HG02981 (cell line): ENCODE measurements around the gene GALP.
"Not testable (repeated sequence)": the region's sequence is repeated elsewhere in the genome, so short reads cannot be mapped to it uniquely, and the experiment has no call there.

Source experiments
- ATAC-seq: cut with Tn5 transposase; IDR thresholded peaks from one replicate; pipeline ENCODE4 v1.9.1; 2021; ENCODE audit warnings: mild to moderate bottlenecking, moderate library complexity; ENCODE audit not compliant: unreplicated experiment

The GALP gene

GRCh38 chr19:56175861-56176307, at the start of gene GALP:
TSS of gene GALP (plus strand) at chr19:56176008. CDS start at chr19:56177109, 1,101 bp downstream.
- not testable (repeated sequence) for ATAC-seq

GRCh38 chr19:56126983-56127780, 48.6 kb upstream of the GALP start:
- no peak for ATAC-seq

GRCh38 chr19:56130006-56130405, 45.8 kb upstream of the GALP start:
- ATAC-seq, result no peak

DNA sequence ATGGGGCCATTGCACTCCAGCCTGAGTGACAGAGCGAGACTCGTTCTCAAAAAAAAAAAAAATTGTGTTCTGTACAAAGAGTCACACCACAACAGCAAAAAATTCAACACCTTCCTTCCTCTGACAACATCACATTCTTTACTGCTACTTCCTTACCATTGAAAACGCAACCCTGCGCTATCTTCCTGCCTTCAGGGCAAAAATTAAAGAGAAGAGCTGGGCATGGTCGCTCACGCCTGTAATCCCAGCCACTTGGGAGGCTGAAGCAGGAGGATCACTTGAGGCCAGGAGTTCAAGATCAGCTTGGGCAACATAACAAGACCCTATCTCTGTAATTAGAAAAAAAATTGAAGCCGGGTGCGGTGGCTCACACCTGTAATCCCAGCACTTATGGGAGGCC, 44.2 kb upstream of the GALP start:
- ATAC-seq, result no peak

GRCh38 chr19:56132316-56132822, 43.4 kb upstream of the GALP start:
- ATAC-seq, result no peak

DNA sequence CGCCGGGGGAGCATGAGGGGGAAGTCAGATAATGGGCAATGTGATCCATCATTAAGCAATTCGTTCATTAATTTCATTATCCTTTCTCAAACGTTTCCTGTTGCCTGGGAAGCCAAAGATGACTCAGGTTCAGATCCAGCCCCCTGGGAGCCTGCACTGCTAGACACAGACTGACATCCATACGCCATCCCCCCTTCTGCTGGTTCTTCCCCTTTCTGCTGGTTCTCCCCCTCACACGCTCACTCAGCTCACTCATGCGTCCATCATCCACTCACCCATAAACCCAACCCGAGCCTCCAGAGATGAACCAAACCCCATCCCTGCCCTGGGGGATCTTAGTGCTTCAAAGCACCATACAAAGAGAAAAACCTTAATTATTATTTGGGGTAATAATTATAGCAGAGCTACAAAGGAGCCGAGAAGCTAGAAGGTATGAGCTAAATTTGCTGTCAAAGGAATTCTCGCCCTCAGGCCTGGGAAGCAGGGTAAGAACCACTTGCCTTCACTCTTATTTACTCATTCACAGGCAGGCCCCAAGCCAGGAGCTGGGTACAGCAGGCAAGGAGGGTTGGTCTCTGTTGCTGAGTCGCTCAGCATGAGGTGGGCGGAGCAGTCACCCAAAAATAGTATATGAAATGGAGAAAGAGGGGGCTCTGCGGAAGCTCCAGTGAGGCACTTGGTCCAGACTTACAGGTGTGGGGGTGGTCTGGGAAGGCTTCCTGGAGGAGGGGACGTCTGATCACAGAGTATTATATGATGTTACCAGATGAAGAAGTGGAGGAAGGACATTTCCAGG, 41.8 kb upstream of the GALP start:
- ATAC-seq, result peak; percentile 74

GRCh38 chr19:56134654-56134921, 41.2 kb upstream of the GALP start:
- ATAC-seq, result no peak

- ATAC-seq, result no peak
Observed at GRCh38 chr19:56136362-56136761, 39.4 kb upstream of the GALP start.

DNA sequence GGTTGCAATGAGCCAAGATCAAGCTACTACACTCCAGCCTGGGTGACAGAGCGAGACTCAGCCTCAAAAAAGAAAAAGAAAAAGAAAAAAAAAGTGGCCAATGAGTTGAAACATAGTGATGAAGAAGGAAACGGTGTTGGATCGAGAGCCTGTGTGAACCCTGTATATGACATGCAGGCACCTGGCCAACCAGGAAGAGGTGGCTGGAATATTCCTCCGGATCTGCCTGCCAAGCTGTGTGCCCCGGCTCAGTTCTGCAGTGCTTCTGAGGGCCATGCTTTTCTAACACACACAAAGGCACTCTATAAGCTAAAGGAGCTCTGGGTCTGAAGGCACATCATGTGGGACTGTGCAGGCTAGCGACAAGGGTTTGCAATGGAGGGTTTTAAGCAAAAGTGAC, 38.4 kb upstream of the GALP start:
- ATAC-seq, result no peak

DNA sequence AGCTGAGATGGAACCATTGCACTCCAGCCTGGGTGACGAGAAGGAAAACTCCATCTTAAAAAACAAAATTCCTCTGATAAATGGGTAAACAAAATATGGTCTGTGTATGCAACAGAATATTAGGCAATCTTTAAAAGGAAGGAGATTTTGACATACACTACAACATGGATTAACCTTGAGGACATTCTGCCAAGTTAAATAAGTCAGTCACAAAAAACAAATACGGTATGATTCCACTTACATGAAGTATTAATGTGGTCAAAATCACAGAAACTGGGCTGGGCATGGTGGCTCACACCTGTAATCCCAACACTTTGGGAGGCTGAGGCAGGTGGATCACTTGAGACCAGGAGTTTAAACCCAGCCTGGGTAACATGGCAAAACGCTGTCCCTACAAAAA, 37.7 kb upstream of the GALP start:
- no peak for ATAC-seq

DNA sequence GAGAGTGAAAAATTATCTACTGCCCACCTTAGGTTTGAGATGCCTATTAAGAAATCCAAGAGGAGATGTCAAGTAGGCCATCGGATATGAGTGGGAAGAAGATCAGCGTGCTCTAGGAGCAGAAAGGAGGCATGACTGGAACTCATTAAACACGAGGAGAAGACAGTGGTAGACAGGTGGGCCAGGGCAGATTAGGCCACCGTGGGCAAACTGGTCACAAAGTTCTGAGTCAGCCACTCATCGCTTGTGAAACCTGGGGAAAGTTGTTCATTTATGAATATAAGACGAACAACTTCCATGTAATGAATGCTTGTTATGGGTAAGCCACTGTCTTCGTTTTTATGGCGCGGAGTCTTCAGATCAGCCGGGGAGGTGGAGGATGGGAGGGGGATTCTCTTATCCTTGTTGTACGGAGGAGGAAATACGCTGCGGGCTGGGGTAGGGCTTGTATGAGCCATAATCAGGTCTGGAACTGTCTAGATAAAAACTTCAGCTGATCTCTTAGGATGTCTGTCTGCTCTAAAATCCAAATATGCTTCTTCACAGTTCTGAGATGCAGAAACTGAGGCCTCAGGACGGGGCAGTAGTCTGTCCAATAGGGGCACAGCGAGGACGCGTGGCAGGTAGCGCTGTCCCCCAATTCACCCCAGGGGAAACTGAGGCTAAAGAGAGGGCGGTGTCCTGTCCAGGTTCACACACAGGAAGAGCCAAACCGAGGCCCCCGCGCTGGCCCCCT, 35.8 kb upstream of the GALP start:
- ATAC-seq, result no peak

GRCh38 chr19:56140583-56141416, 35.0 kb upstream of the GALP start, which contains the start of gene ZNF444:
TSS of gene ZNF444 (plus strand) at chr19:56141287. CDS start at chr19:56146912, 5,625 bp downstream.
- peak; percentile 92 for ATAC-seq

DNA sequence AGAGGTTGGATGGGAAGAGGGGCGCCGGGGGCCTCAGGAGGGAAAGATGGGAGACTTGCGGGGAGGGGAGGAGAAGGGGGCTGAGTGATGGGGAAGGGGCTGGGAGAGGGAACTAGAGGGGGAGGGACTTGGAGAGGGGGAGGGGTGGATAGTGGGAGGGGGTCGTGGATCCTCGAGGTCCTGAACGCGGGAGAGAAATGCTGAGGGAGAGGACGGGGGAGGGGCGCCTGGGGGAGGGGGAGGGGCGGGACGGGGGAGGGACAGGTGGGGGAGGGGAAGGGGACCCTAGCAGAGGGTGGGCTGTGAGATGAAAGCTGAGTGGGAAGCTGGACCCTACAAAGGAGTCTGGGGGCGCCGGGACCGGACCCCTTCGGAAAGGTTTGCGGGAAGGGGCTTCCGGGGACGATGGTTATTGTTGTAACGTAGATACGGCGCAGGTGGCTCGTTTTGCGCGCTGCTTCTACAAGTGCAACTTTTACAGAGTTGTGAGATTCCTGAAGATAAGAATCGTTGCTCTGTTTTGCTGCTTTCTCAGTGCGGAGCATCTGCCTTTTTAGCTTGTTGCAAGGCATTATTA, 34.3 kb upstream of the GALP start:
- ATAC-seq, result no peak

- ATAC-seq, result no peak
Observed at GRCh38 chr19:56142087-56142787, 33.6 kb upstream of the GALP start.

DNA sequence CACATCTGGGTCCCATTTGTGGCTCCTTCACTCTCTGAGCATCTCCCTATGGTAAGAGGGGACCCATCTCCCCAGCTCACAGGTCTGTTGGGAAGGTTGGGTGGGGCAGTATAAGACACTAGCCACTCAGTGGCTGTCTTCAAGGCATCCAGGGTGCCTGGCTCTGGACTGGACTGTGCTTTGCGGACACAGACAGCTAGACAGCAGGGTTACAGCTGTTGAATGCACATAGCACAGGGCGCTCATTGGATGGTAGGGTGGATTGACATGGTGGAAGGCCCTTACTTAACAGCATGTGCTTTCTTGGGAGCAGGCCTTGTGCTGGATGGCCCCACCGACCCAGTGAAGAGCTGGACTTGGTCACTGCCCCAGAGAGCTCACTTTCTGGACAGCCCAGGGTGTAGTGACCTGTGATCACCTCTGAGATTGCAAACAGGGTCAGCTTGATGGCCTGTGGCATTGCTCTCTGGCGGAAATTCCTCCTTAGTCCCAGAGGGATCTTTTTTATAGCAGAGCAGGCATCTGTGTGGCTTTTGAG, 32.8 kb upstream of the GALP start:
- ATAC-seq, result no peak

- no peak for ATAC-seq
Observed at GRCh38 chr19:56144376-56144775, 31.4 kb upstream of the GALP start.

DNA sequence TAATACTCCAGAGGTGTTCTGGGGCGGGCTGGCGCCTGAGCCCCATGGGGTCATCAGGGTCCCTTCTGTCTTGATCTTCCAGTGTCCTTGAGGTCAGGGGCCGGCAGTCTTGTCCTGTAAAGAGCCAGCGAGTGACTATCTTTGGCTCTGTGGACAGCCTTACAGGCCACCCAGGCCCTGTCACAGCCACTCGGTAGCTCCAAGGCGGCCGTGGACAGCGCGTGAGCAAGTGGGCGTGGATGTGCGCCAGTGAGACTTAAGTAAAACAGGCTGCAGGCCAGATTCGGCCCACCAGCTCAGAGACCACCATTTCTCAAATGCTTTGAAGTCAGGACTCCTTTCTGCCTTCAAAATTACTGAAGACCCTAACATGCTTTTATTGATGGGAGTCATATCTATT, 31.0 kb upstream of the GALP start:
- ATAC-seq, result no peak

- ATAC-seq, result no peak
Observed at GRCh38 chr19:56145698-56146097, 30.1 kb upstream of the GALP start.

GRCh38 chr19:56146904-56147303, 28.9 kb upstream of the GALP start:
- ATAC-seq, result no peak
